Activated naive CD4-positive, alpha-beta T cell treated with anti-CD3 and anti-CD28 coated beads for 36 hours (primary cell): ENCODE data around the gene C11orf86. TPM values are rescaled to one million over a fixed set of nuclear protein-coding genes. Genes with fewer than 3 reads are reported as not detected.
"Not testable (repeated sequence)": the region's sequence is repeated elsewhere in the genome, so short reads cannot be mapped to it uniquely, and the experiment has no call there.

ENCODE experiments used
- CTCF ChIA-PET: fragments of 350-600 bp; sonication (Branson Sonifier 250); formaldehyde crosslinking; loops from one replicate; lab custom pipeline; 2021; ENCODE audit warnings: antibody characterized with exemption; lab: Charles Lee
- DNase-seq: peaks from one replicate; pipeline ENCODE4 v3.0.0-alpha.2; 2020
- H3K27ac Mint-ChIP-seq: one replicate; pipeline ENCODE4 v1.8.0; 2021; ENCODE audit warnings: mild to moderate bottlenecking, mixed read lengths
- H3K27me3 Mint-ChIP-seq: one replicate; pipeline ENCODE4 v1.8.0; 2021; ENCODE audit warnings: low read depth, mixed read lengths
- H3K36me3 Mint-ChIP-seq: one replicate; pipeline ENCODE4 v1.8.0; 2021; ENCODE audit warnings: low read depth, mixed read lengths
- H3K4me1 Mint-ChIP-seq: one replicate; pipeline ENCODE4 v1.8.0; 2021; ENCODE audit warnings: low read depth, mixed read lengths
- H3K4me3 Mint-ChIP-seq: one replicate; pipeline ENCODE4 v1.8.0; 2021; ENCODE audit warnings: mild to moderate bottlenecking, moderate library complexity, mixed read lengths
- H3K9me3 Mint-ChIP-seq: one replicate; pipeline ENCODE4 v1.8.0; 2021; ENCODE audit warnings: mixed read lengths
- intact Hi-C: fragments of 100-400 bp; cut with micrococcal nuclease; formaldehyde crosslinking; loops from one replicate; pipeline ENCODE4 v1.15.1; 2023
- total RNA-seq, 2 experiments: library from RNA; stranded (reverse); gene quantifications; one replicate each; pipeline ENCODE4 v1.2.3, GENCODE V29; 2021

The C11orf86 gene
- total RNA-seq, 2 experiments from 2014 or later, result not detected

GRCh38 chr11:66953081-66953833, 21.8 kb upstream of the C11orf86 start:
- no peak for DNase-seq
- Mint-ChIP-seq H3K9me3 (no peaks in the 10 kb centered on the region), H3K27ac (no peak overlapping the region), H3K36me3 (peaks cover 1% of the 10 kb centered on the region), H3K27me3 (no peaks in the 10 kb centered on the region), H3K4me3 (no peak overlapping the region), H3K4me1 (peaks cover 10% of the 10 kb centered on the region)
- intact Hi-C loops, result loop anchor here (10.0 kb wide), 2 partner anchors 338 to 408 kb away; partner anchors contain the start of genes ACTN3, RBM14 and ZDHHC24
- CTCF ChIA-PET, result no interaction called here

- Mint-ChIP-seq H3K4me1 (peaks cover 16% of the 10 kb centered on the region), H3K4me3 (peak overlapping the region; percentile 70), H3K9me3 (no peaks in the 10 kb centered on the region), H3K36me3 (no peaks in the 10 kb centered on the region), H3K27ac (no peak overlapping the region), H3K27me3 (no peaks in the 10 kb centered on the region)
- no peak for DNase-seq
- CTCF ChIA-PET, result interaction anchor here (1.1 kb wide), 1 partner anchor 19 kb away, joined by 4 read pairs; no protein-coding TSS in a partner anchor
- intact Hi-C loops, result loop anchor here (5.0 to 10.0 kb wide), 4 partner anchors 99 to 412 kb away; partner anchors contain the start of genes ACTN3, LRFN4, RBM14 and ZDHHC24
Measured at GRCh38 chr11:66956689-66957290, 18.3 kb upstream of the C11orf86 start.

- Mint-ChIP-seq H3K4me1 (peaks cover 16% of the 10 kb centered on the region), H3K4me3 (peak overlapping the region; percentile 83), H3K27me3 (no peaks in the 10 kb centered on the region), H3K27ac (no peak overlapping the region), H3K9me3 (no peaks in the 10 kb centered on the region), H3K36me3 (no peaks in the 10 kb centered on the region)
- DNase-seq, result no peak
- CTCF ChIA-PET, result interaction anchor here (0.7 to 1.1 kb wide), 2 partner anchors 9 to 18 kb away, joined by 3 to 4 read pairs; no protein-coding TSS in a partner anchor
- intact Hi-C loops, result loop anchor here (1.0 to 10.0 kb wide), 8 partner anchors 101 to 478 kb away; partner anchors contain the start of genes ACTN3, DPP3, KDM2A and LRFN4
Measured at GRCh38 chr11:66957971-66958231, 17.2 kb upstream of the C11orf86 start.

- Mint-ChIP-seq H3K36me3 (no peaks in the 10 kb centered on the region), H3K9me3 (no peaks in the 10 kb centered on the region), H3K27ac (peak within 1 kb of the TSS; percentile 17), H3K27me3 (no peaks in the 10 kb centered on the region), H3K4me1 (peaks cover 16% of the 10 kb centered on the region), H3K4me3 (peak within 1 kb of the TSS; percentile 83)
- CTCF ChIA-PET, result interaction anchor here (1.0 to 1.2 kb wide), 3 partner anchors 11 to 97 kb away, joined by 3 to 4 read pairs (median 3); no protein-coding TSS in a partner anchor
- intact Hi-C loops, result loop anchor here (1.0 to 10.0 kb wide), 8 partner anchors 101 to 478 kb away; partner anchors contain the start of genes ACTN3, DPP3, KDM2A and LRFN4
- DNase-seq, result peak; percentile 99
Measured at GRCh38 chr11:66958232-66958955, 16.7 kb upstream of the C11orf86 start, which contains the start of gene PC. PC (minus strand) TSS chr11:66958383; CDS start chr11:66872159, 86,224 bp downstream.

- peak overlapping the region; percentile 83 for H3K4me3 Mint-ChIP-seq
- intact Hi-C loops, result loop anchor here (1.0 to 10.0 kb wide), 8 partner anchors 102 to 479 kb away; partner anchors contain the start of genes ACTN3, DPP3, KDM2A and LRFN4
- no peaks in the 10 kb centered on the region for H3K9me3 Mint-ChIP-seq
- H3K27ac Mint-ChIP-seq, result peak overlapping the region; percentile 17
- no peaks in the 10 kb centered on the region for H3K36me3 Mint-ChIP-seq
- peaks cover 16% of the 10 kb centered on the region for H3K4me1 Mint-ChIP-seq
- CTCF ChIA-PET, result interaction anchor here (0.6 to 1.2 kb wide), 5 partner anchors 8 to 1236 kb away, joined by 3 to 4 read pairs (median 3); no protein-coding TSS in a partner anchor
- no peaks in the 10 kb centered on the region for H3K27me3 Mint-ChIP-seq
- no peak for DNase-seq
Measured at GRCh38 chr11:66958956-66959274, 16.2 kb upstream of the C11orf86 start.

- H3K9me3 Mint-ChIP-seq, H3K4me3 Mint-ChIP-seq, H3K36me3 Mint-ChIP-seq, H3K27me3 Mint-ChIP-seq, intact Hi-C loops, CTCF ChIA-PET, DNase-seq, H3K27ac Mint-ChIP-seq: not testable (repeated sequence)
- peaks cover 16% of the 10 kb centered on the region for H3K4me1 Mint-ChIP-seq
Measured at GRCh38 chr11:66961691-66962213, 13.4 kb upstream of the C11orf86 start.

GRCh38 chr11:66962247-66962646, 12.9 kb upstream of the C11orf86 start:
- no peak for DNase-seq
- Mint-ChIP-seq H3K27ac (no peak overlapping the region), H3K27me3 (peaks cover 2% of the 10 kb centered on the region), H3K9me3 (no peaks in the 10 kb centered on the region), H3K4me1 (peaks cover 13% of the 10 kb centered on the region), H3K36me3 (no peaks in the 10 kb centered on the region), H3K4me3 (no peak overlapping the region)
- intact Hi-C loops, result no loop called here
- CTCF ChIA-PET, result interaction anchor here (0.7 kb wide), 1 partner anchor 14 kb away, joined by 6 read pairs; no protein-coding TSS in a partner anchor

- peaks cover 2% of the 10 kb centered on the region for H3K27me3 Mint-ChIP-seq
- H3K36me3 Mint-ChIP-seq, result no peaks in the 10 kb centered on the region
- CTCF ChIA-PET, result interaction anchor here (0.7 to 0.9 kb wide), 2 partner anchors 13 to 14 kb away, joined by 3 to 6 read pairs; no protein-coding TSS in a partner anchor
- H3K4me3 Mint-ChIP-seq, result no peak overlapping the region
- intact Hi-C loops, result no loop called here
- DNase-seq, result no peak
- H3K9me3 Mint-ChIP-seq, result no peaks in the 10 kb centered on the region
- peaks cover 11% of the 10 kb centered on the region for H3K4me1 Mint-ChIP-seq
- H3K27ac Mint-ChIP-seq, result no peak overlapping the region
Measured at GRCh38 chr11:66962801-66963200, 12.3 kb upstream of the C11orf86 start.

- Mint-ChIP-seq H3K27me3 (peaks cover 2% of the 10 kb centered on the region), H3K9me3 (no peaks in the 10 kb centered on the region), H3K27ac (no peak overlapping the region), H3K4me3 (no peak overlapping the region), H3K36me3 (no peaks in the 10 kb centered on the region), H3K4me1 (peaks cover 7% of the 10 kb centered on the region)
- intact Hi-C loops, result no loop called here
- no peak for DNase-seq
- CTCF ChIA-PET, result no interaction called here
Measured at GRCh38 chr11:66964495-66964894, 10.6 kb upstream of the C11orf86 start.

GRCh38 chr11:66966351-66966750, 8.8 kb upstream of the C11orf86 start:
- intact Hi-C loops, result no loop called here
- CTCF ChIA-PET, result interaction anchor here (0.6 kb wide), 1 partner anchor 9 kb away, joined by 3 read pairs; no protein-coding TSS in a partner anchor

GRCh38 chr11:66967670-66968425, 7.3 kb upstream of the C11orf86 start:
- Mint-ChIP-seq H3K9me3 (no peaks in the 10 kb centered on the region), H3K27ac (no peak overlapping the region), H3K4me1 (peaks cover 12% of the 10 kb centered on the region), H3K4me3 (no peak overlapping the region), H3K36me3 (no peaks in the 10 kb centered on the region), H3K27me3 (peaks cover 2% of the 10 kb centered on the region)
- intact Hi-C loops, result no loop called here
- CTCF ChIA-PET, result no interaction called here
- no peak for DNase-seq

More at GRCh38 chr11:66966351-66966750, 8.8 kb upstream of the C11orf86 start:
- H3K27ac Mint-ChIP-seq, result no peak overlapping the region
- H3K4me1 Mint-ChIP-seq, result peaks cover 12% of the 10 kb centered on the region
- H3K27me3 Mint-ChIP-seq, result peaks cover 2% of the 10 kb centered on the region
- no peak overlapping the region for H3K4me3 Mint-ChIP-seq
- DNase-seq, result no peak
- no peaks in the 10 kb centered on the region for H3K36me3 Mint-ChIP-seq
- H3K9me3 Mint-ChIP-seq, result no peaks in the 10 kb centered on the region
